D721Med (cell line): Measurements from ENCODE around the gene ZDHHC13.
A peak's percentile ranks its signal among the peaks of the same experiment; 100 is the strongest.

Experiments
- DNase-seq: peaks from one replicate; pipeline ENCODE4 v3.0.0; 2011; ENCODE audit warnings: low spot score; ENCODE audit not compliant: insufficient read length
- FAIRE-seq: peaks from 2 replicates; lab custom pipeline; 2011; peaks lifted over from hg19 to GRCh38; lab: Jason Lieb, UNC
- CTCF ChIP-seq: IDR thresholded peaks from 2 replicates; pipeline ENCODE4 v1.5.1; 2012; ENCODE audit warnings: mild to moderate bottlenecking, control low read depth; ENCODE audit not compliant: insufficient read depth; ENCODE audit errors: missing control alignments

ZDHHC13 gene

GRCh38 chr11:19116971-19117759 lies at the start of gene ZDHHC13:
Gene ZDHHC13 (plus strand): TSS chr11:19117168. CDS start chr11:19117250, 82 bp downstream.
- TF ChIP-seq CTCF: peak; percentile 10
- FAIRE-seq (no peak), DNase-seq (peak; percentile 97)

- DNase-seq: peak; percentile 46
- TF ChIP-seq CTCF: peak; percentile 99
- peak; percentile 68 for FAIRE-seq
Observed at GRCh38 chr11:19071255-19071654, 45.7 kb upstream of the ZDHHC13 start.

GRCh38 chr11:19072464-19072863 lies 44.5 kb upstream of the ZDHHC13 start:
- FAIRE-seq (no peak), DNase-seq (no peak)
- TF ChIP-seq CTCF: no peak

GRCh38 chr11:19073454-19074415 lies 43.2 kb upstream of the ZDHHC13 start:
- FAIRE-seq: no peak
- no peak for DNase-seq
- no peak for TF ChIP-seq CTCF

- DNase-seq: no peak
- no peak for TF ChIP-seq CTCF
- FAIRE-seq: no peak
Observed at GRCh38 chr11:19075636-19076035, 41.3 kb upstream of the ZDHHC13 start.

GRCh38 chr11:19076744-19077589 lies 40.0 kb upstream of the ZDHHC13 start:
- FAIRE-seq (no peak), DNase-seq (no peak)
- peak; percentile 86 for TF ChIP-seq CTCF
